Neuronal stem cell (in vitro differentiated cells): Measurements from ENCODE around the gene FNIP2.

Experiments
- DNase-seq: peaks from one replicate; pipeline ENCODE4 v3.0.0-alpha.2; 2013; ENCODE audit warnings: low spot score
- H2AFZ ChIP-seq: one replicate; pipeline ENCODE4 v1.6.1; 2013; ENCODE audit warnings: mild to moderate bottlenecking, low read length, inconsistent platforms
- H2AK5ac ChIP-seq: 2 replicates; pipeline ENCODE4 v1.6.1; 2013; ENCODE audit warnings: low read depth, mild to moderate bottlenecking, inconsistent platforms, low read length, moderate library complexity, mixed read lengths
- H2BK120ac ChIP-seq: 2 replicates; pipeline ENCODE4 v1.6.1; 2013; ENCODE audit warnings: low read depth, mild to moderate bottlenecking, inconsistent platforms, low read length, moderate library complexity, mixed read lengths
- H2BK12ac ChIP-seq: one replicate; pipeline ENCODE4 v1.6.1; 2013; ENCODE audit warnings: low read length, inconsistent platforms
- H2BK15ac ChIP-seq: 2 replicates; pipeline ENCODE4 v1.6.1; 2013; ENCODE audit warnings: mild to moderate bottlenecking, low read length, inconsistent platforms, mixed read lengths
- H2BK5ac ChIP-seq: one replicate; pipeline ENCODE4 v1.6.1; 2013; ENCODE audit warnings: inconsistent platforms, mild to moderate bottlenecking, low read length, moderate library complexity
- H3K14ac ChIP-seq: one replicate; pipeline ENCODE4 v1.6.1; 2013; ENCODE audit warnings: low read length, inconsistent platforms
- H3K18ac ChIP-seq: 2 replicates; pipeline ENCODE4 v1.6.1; 2013; ENCODE audit warnings: low read length, inconsistent platforms
- H3K23ac ChIP-seq: 2 replicates; pipeline ENCODE4 v1.6.1; 2013; ENCODE audit warnings: low read depth, mild to moderate bottlenecking, mixed read lengths, low read length, inconsistent platforms; ENCODE audit not compliant: poor library complexity
- H3K27ac ChIP-seq: replicated peaks from 3 replicates; pipeline ENCODE4 v1.5.1; 2013; ENCODE audit warnings: low read length, inconsistent platforms
- H3K27me3 ChIP-seq, 3 experiments: 2 replicates each; pipeline ENCODE4 v1.6.1; 2013; ENCODE audit warnings: low read length in 3 of 3, mild to moderate bottlenecking in 2 of 3, inconsistent platforms in 1 of 3, low read depth in 1 of 3, mixed read lengths in 1 of 3, moderate library complexity in 1 of 3; ENCODE audit not compliant: control insufficient read depth in 3 of 3, insufficient read depth in 3 of 3
- H3K36me3 ChIP-seq, 2 donors: replicated peaks in 1 of 2; 2 replicates each; pipeline ENCODE4 v1.6.1; 2013; ENCODE audit warnings: low read length in 2 of 2; ENCODE audit not compliant: control insufficient read depth in 2 of 2, insufficient read depth in 2 of 2
- H3K4ac ChIP-seq: 2 replicates; pipeline ENCODE4 v1.6.1; 2013; ENCODE audit warnings: inconsistent platforms, mild to moderate bottlenecking, low read length, moderate library complexity
- H3K4me1 ChIP-seq, 2 donors: 1 replicate in 1 of 2; 2 replicates in 1 of 2; pipeline ENCODE4 v1.6.1; 2013; ENCODE audit warnings: low read length in 2 of 2, low read depth in 1 of 2; ENCODE audit not compliant: control insufficient read depth in 2 of 2, insufficient read depth in 1 of 2
- H3K4me2 ChIP-seq: one replicate; pipeline ENCODE4 v1.6.1; 2013; ENCODE audit warnings: mild to moderate bottlenecking, low read length, inconsistent platforms; ENCODE audit not compliant: insufficient read depth, poor library complexity, severe bottlenecking
- H3K4me3 ChIP-seq, 2 donors: 2 replicates each; pipeline ENCODE4 v1.5.1; 2013; ENCODE audit warnings: low read length in 2 of 2, mild to moderate bottlenecking in 2 of 2, inconsistent platforms in 1 of 2, moderate library complexity in 1 of 2
- H3K79me1 ChIP-seq: one replicate; pipeline ENCODE4 v1.6.1; 2013; ENCODE audit warnings: low read depth, mild to moderate bottlenecking, inconsistent platforms, low read length, moderate library complexity
- H3K9ac ChIP-seq: one replicate; pipeline ENCODE4 v1.6.1; 2013; ENCODE audit warnings: mild to moderate bottlenecking, low read depth, low read length, inconsistent platforms; ENCODE audit not compliant: poor library complexity
- H3K9me3 ChIP-seq, 2 donors: replicated peaks in 1 of 2; 2 replicates each; pipeline versions ENCODE3 to v1.6.1; 2013; ENCODE audit warnings: low read length in 2 of 2, mild to moderate bottlenecking in 2 of 2, inconsistent platforms in 1 of 2, low read depth in 1 of 2, mixed read lengths in 1 of 2, moderate library complexity in 1 of 2; ENCODE audit not compliant: control insufficient read depth in 2 of 2, insufficient read depth in 1 of 2
- H4K8ac ChIP-seq: one replicate; pipeline ENCODE4 v1.6.1; 2013; ENCODE audit warnings: low read depth, mild to moderate bottlenecking, inconsistent platforms, low read length, moderate library complexity
- H4K91ac ChIP-seq: one replicate; pipeline ENCODE4 v1.6.1; 2013; ENCODE audit warnings: low read length, low read depth, mild to moderate bottlenecking, inconsistent platforms; ENCODE audit not compliant: poor library complexity
- WGBS, 2 donors: extraction: QIAGEN DNeasy Blood & Tissue Kit; methylation state at CpG; one replicate each; pipeline ENCODE4 v1.1.7; 2013; ENCODE audit warnings: missing lambda C conversion rate in 2 of 2, mixed read lengths in 1 of 2; ENCODE audit not compliant: insufficient read length in 2 of 2, insufficient replicate concordance in 1 of 2; ENCODE audit errors: extremely low coverage in 2 of 2; 5-methylcytosine and 5-hydroxymethylcytosine counted together

The FNIP2 gene

DNA sequence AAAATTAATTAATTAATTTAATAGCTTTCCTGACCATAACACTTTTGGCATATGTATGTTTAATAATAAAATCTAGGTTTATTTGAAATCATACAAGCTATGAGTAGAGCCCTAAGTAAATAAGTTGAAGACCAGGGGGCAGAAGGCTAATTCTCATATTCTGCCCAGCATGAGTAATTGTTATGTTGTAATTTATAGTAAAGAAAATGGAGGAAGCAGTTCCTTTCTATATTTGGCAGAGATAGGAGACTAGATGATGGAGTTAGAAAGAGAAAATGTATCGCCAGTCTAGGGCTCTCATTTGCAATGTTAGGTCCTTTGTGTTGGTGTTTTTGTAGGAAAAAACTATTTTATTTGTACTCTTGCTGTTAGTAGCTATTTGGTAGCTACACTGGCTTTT, 89.1 kb downstream of the FNIP2 start:
- H3K79me1 ChIP-seq: no peaks in the 10 kb centered on the region
- no peaks in the 10 kb centered on the region for H3K4me1 ChIP-seq
- H2AFZ ChIP-seq: no peak overlapping the region
- no peak overlapping the region for H3K14ac ChIP-seq
- H4K8ac ChIP-seq: no peak overlapping the region
- no CpG with 5 or more reads among the region's 1 CpG for WGBS, 2 donors
- no peak overlapping the region for H3K4me2 ChIP-seq
- H3K9ac ChIP-seq: no peak overlapping the region
- H3K4me3 ChIP-seq: no peak overlapping the region
- H4K91ac ChIP-seq: no peak overlapping the region
- H3K27me3 ChIP-seq: no peaks in the 10 kb centered on the region
- no peak overlapping the region for H3K4ac ChIP-seq
- H3K36me3 ChIP-seq: peaks cover 6 to 50% of the 10 kb centered on the region in 2 donors
- H3K9me3 ChIP-seq: no peaks in the 10 kb centered on the region
- no peak overlapping the region for H2BK15ac ChIP-seq
- no peak overlapping the region for H3K23ac ChIP-seq
- H2BK120ac ChIP-seq: no peak overlapping the region
- H2BK12ac ChIP-seq: no peak overlapping the region
- no peak overlapping the region for H3K27ac ChIP-seq
- no peak for DNase-seq
- no peak overlapping the region for H2BK5ac ChIP-seq
- no peak overlapping the region for H2AK5ac ChIP-seq
- H3K18ac ChIP-seq: no peak overlapping the region

GRCh38 chr4:158858410-158859199, 89.8 kb downstream of the FNIP2 start:
- Histone ChIP-seq H2AK5ac (no peak overlapping the region), H3K4ac (no peak overlapping the region), H3K9me3 (no peaks in the 10 kb centered on the region), H3K9ac (no peak overlapping the region), H3K14ac (no peak overlapping the region), H3K23ac (no peak overlapping the region), H2BK12ac (no peak overlapping the region), H2BK5ac (no peak overlapping the region), H2AFZ (no peak overlapping the region), H3K79me1 (no peaks in the 10 kb centered on the region), H3K36me3 (peaks cover 6 to 56% of the 10 kb centered on the region in 2 donors), H3K18ac (no peak overlapping the region), H3K27me3 (no peaks in the 10 kb centered on the region), H3K4me2 (no peak overlapping the region), H3K4me1 (no peaks in the 10 kb centered on the region), H4K91ac (no peak overlapping the region), H4K8ac (no peak overlapping the region), H2BK15ac (no peak overlapping the region), H3K4me3 (no peak overlapping the region), H2BK120ac (no peak overlapping the region), H3K27ac (no peak overlapping the region)
- DNase-seq: no peak
- no CpG with 5 or more reads among the region's 6 CpGs for WGBS, 2 donors

DNA sequence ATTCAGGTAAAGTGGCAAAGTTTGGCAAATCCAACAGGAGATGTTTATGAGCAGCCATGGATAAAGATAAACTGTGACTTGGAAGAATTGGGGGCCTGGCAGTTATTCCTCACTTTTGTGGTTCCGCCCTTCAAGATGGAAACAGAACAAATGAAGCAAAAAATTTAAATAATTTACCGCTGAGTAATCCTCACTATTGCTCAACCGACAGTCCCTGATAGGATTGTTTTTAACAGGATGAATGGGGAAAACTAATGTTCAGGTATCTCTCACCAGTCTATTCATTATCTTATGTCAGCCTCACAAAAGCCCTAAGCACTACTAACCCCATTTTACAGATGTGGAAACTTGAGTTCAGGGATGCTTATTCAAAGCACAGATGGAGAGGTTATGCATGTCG, 90.8 kb downstream of the FNIP2 start:
- no peak overlapping the region for H3K4me3 ChIP-seq
- no peak overlapping the region for H2BK12ac ChIP-seq
- no peak overlapping the region for H4K91ac ChIP-seq
- no peak overlapping the region for H2AK5ac ChIP-seq
- H3K4me1 ChIP-seq: no peaks in the 10 kb centered on the region
- H2AFZ ChIP-seq: no peak overlapping the region
- H3K27ac ChIP-seq: no peak overlapping the region
- no peak for DNase-seq
- H2BK120ac ChIP-seq: no peak overlapping the region
- no peak overlapping the region for H2BK15ac ChIP-seq
- no peak overlapping the region for H2BK5ac ChIP-seq
- no peak overlapping the region for H3K14ac ChIP-seq
- no peaks in the 10 kb centered on the region for H3K9me3 ChIP-seq
- H3K4me2 ChIP-seq: no peak overlapping the region
- no peak overlapping the region for H3K9ac ChIP-seq
- H3K18ac ChIP-seq: no peak overlapping the region
- WGBS, 2 donors: no CpG with 5 or more reads among the region's 4 CpGs
- H3K36me3 ChIP-seq: peaks cover 6 to 60% of the 10 kb centered on the region in 2 donors
- no peak overlapping the region for H4K8ac ChIP-seq
- H3K23ac ChIP-seq: no peak overlapping the region
- no peaks in the 10 kb centered on the region for H3K79me1 ChIP-seq
- H3K4ac ChIP-seq: no peak overlapping the region
- H3K27me3 ChIP-seq: no peaks in the 10 kb centered on the region

- H4K8ac ChIP-seq: no peak overlapping the region
- H3K79me1 ChIP-seq: no peaks in the 10 kb centered on the region
- no peak overlapping the region for H3K9ac ChIP-seq
- no peak overlapping the region for H3K14ac ChIP-seq
- H2AFZ ChIP-seq: no peak overlapping the region
- DNase-seq: no peak
- H3K4ac ChIP-seq: no peak overlapping the region
- no peak overlapping the region for H3K27ac ChIP-seq
- H3K36me3 ChIP-seq: peaks cover 6 to 68% of the 10 kb centered on the region in 2 donors
- H2BK12ac ChIP-seq: no peak overlapping the region
- H2BK120ac ChIP-seq: no peak overlapping the region
- H4K91ac ChIP-seq: no peak overlapping the region
- no peaks in the 10 kb centered on the region for H3K9me3 ChIP-seq
- H2AK5ac ChIP-seq: no peak overlapping the region
- H3K4me1 ChIP-seq: no peaks in the 10 kb centered on the region
- no peak overlapping the region for H2BK15ac ChIP-seq
- H3K18ac ChIP-seq: no peak overlapping the region
- no peak overlapping the region for H3K4me3 ChIP-seq
- no peak overlapping the region for H2BK5ac ChIP-seq
- no CpG with 5 or more reads among the region's 5 CpGs for whole genome bisulfite sequencing, 2 donors
- H3K27me3 ChIP-seq: no peaks in the 10 kb centered on the region
- no peak overlapping the region for H3K23ac ChIP-seq
- no peak overlapping the region for H3K4me2 ChIP-seq
Measured at GRCh38 chr4:158860856-158861255, 92.0 kb downstream of the FNIP2 start.
